ENCODE data around the gene SHISA5.

GRCh38 chr3:48423241-48423882 is 80.6 kb downstream of the SHISA5 start:
- TF ChIP-seq CTCF (IDR thresholded peaks at IDR 0.05 in 2 of 3, conservative IDR thresholded peaks at IDR 0.05 in 1 of 3; ENCODE audit: borderline replicate concordance in 1 of 3, insufficient read depth in 1 of 3, low read depth in 2 of 3, low read length in 2 of 3), result no peak
- TF ChIP-seq SRF (IDR thresholded peaks at IDR 0.05; ENCODE audit: low read depth), result no peak
